NCI-H1092 treated with DMSO at 0.1 percent for 48 hours (cell line): Measurements from ENCODE around the gene MRTO4.
A peak's percentile ranks its signal among the peaks of the same experiment; 100 is the strongest.
"Not testable (repeated sequence)": the region's sequence is repeated elsewhere in the genome, so short reads cannot be mapped to it uniquely, and the experiment has no call there.

Experiments
- DNase-seq: peaks from one replicate; lab custom pipeline; 2025; lab: John Stamatoyannopoulos, UW

The MRTO4 gene

GRCh38 chr1:19222979-19223824, 28.4 kb upstream of the MRTO4 start:
- DNase-seq = no peak

- DNase-seq = no peak
Measured at GRCh38 chr1:19229229-19229628, 22.4 kb upstream of the MRTO4 start.

- DNase-seq = no peak
Measured at GRCh38 chr1:19229828-19230325, 21.7 kb upstream of the MRTO4 start.

GRCh38 chr1:19231736-19232523, 19.7 kb upstream of the MRTO4 start:
- not testable (repeated sequence) for DNase-seq

GRCh38 chr1:19232524-19232846, 19.1 kb upstream of the MRTO4 start:
- DNase-seq = no peak

GRCh38 chr1:19234224-19234623, 17.4 kb upstream of the MRTO4 start:
- no peak for DNase-seq

- no peak for DNase-seq
Measured at GRCh38 chr1:19239876-19240275, 11.7 kb upstream of the MRTO4 start.

- DNase-seq = peak; percentile 20
Measured at GRCh38 chr1:19240673-19241538, 10.7 kb upstream of the MRTO4 start.

GRCh38 chr1:19250629-19251304, 838 bp upstream of the MRTO4 start:
- DNase-seq = no peak

GRCh38 chr1:19254416-19254815, 2.8 kb downstream of the MRTO4 start:
- no peak for DNase-seq

- no peak for DNase-seq
Measured at GRCh38 chr1:19255288-19255687, 3.7 kb downstream of the MRTO4 start.

GRCh38 chr1:19256301-19256700, 4.7 kb downstream of the MRTO4 start:
- DNase-seq = not testable (repeated sequence)

GRCh38 chr1:19257178-19257914, 5.7 kb downstream of the MRTO4 start:
- DNase-seq = no peak

- no peak for DNase-seq
Measured at GRCh38 chr1:19258353-19258752, 6.7 kb downstream of the MRTO4 start.

GRCh38 chr1:19260211-19261138, 8.9 kb downstream of the MRTO4 start:
- DNase-seq = peak; percentile 41

GRCh38 chr1:19262047-19262446, 10.4 kb downstream of the MRTO4 start:
- DNase-seq = no peak

GRCh38 chr1:19262744-19263143, 11.1 kb downstream of the MRTO4 start:
- DNase-seq = no peak

- DNase-seq = no peak
Measured at GRCh38 chr1:19268445-19268844, 16.8 kb downstream of the MRTO4 start.

- not testable (repeated sequence) for DNase-seq
Measured at GRCh38 chr1:19269427-19270342, 18.1 kb downstream of the MRTO4 start.
